Middle frontal gyrus (tissue), 1 donor: ENCODE results near the gene ZNF692.
A peak's percentile ranks its signal among the peaks of the same experiment; 100 is the strongest.
"Not testable (repeated sequence)": the region's sequence is repeated elsewhere in the genome, so short reads cannot be mapped to it uniquely, and the experiment has no call there.

ENCODE experiments used
- DNase-seq: peaks from one replicate; pipeline ENCODE4 v3.0.0-alpha.2; 2015; ENCODE audit warnings: low spot score; ENCODE audit errors: extremely low spot score

Gene ZNF692

DNA sequence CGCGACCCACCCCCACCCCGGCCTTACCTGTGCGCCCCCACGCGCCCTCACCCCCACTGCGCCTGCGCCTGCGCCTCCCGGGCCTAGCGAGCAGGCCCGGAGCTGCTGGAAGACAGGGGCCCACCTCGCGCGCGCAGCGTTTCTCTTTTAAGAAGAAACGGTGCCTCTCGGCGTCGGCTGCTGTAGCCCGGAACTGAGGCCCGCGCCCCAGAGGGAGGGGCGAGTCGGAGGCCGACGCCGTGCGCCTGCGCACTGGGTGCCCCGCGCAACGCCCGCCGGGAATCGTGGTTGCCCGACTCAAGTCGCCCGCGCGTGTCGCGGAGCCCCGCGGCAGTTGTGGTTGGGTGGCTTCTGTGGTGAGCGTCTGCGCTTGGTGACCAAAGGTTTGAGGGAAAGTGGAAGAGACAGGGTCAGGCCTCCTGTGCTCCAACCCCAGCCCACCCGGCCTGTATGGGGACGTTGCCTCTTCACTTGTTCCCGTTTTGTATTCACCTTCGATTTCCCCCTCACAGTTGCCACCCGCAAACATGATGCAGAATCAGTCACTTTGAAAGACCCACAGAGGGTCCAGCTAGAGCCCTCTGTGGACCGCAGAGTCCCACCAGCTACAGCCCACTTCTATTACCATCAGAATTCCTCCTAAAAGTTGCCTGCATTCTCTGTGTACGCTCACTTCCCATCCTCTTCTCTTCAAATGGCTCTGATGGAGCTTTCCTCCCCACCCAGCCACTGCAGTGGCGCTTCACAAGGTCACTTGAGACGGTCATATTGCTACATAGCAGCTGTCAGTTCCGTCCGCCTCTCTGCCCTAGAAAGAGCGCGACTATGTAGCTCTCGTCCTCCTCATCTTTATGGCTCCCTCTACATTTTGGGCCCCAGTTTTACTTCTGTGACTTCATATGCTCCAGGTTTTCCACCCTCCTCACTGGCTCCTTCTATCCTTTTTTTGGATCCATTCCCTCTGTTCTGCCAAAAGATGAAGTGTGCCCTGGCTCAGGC lies at the start of gene ZNF692:
ZNF692 (minus strand) TSS at position 195 of the 999 bp plus-strand sequence. CDS start 776 bp downstream, outside the sequence.
- DNase-seq: peak; percentile 94

DNA sequence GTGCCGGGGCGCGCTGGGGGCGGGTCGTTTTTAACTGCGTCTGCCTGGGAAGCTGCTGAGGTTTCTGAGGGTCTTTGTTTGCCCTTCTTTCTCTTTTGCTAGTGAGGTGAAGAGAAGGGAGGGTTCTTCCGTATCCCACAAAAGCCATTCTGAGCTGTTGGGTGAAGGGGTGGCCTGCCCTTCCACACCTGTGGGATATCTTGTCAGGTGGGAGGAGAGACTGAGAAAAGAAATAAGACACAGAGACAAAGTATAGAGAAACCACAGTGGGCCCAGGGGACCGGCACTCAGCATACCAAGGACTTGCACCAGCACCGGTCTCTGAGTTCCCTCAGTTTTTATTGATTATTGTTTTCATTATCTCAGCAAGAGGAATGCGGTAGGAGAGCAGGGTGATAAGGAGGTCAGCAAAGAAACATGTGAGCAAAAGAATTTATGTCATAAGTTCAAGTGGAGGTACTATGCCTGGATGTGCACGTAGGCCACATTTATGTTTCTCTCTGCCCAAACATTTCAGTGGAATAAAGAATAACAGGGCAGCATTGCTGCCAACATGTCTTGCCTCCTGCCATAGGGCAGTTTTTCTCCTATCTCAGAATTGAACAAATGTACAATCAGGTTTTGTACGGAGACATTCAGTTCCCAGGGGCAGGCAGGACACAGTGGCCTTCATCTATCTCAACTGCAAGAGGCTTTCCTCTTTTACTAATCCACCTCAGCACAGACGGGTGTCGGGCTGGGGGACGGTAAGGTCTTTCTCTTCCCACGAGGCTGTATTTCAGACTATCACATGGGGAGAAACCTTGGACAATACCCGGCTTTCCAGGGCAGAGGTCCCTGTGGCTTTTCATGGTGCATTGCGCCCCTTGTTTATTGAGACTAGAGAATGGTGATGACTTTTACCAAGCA lies 48.1 kb upstream of the ZNF692 start:
- no peak for DNase-seq

DNA sequence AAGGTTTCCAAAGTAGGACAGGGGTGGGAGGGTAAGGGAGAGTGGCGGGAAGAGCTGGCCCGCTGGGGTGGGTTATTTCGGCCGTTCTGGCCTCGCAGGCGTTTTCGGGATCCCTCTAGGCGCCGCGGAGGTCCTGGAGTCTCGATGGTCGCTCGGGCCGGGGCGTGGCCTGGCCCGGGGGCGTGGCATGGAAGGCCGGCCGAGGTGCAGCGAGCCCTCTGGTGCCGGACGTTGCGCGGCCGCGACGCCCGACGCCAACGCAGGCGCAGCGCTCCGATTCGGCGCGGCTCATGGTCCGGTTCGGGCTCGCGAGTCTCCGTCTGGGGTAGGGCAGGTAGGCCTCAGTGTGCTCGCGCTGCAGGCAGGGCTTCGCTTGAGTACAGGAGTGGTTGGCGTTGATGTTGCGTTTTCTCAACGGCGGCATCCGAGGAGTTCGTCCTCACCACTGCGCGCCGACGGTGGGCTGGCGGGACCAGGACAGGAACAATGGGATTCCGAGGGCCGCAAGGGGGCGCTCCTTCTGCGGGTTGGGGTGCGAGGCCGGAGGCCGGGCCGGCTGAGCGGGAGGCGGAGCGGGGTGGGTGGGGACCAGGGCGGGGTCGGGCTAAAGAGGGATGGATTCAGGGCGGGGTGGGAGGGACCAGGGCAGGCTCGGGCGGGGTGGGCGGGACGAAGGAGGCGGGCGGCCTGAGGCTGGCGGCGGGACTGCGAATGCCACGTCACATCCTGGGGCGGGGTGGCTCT lies 47.3 kb upstream of the ZNF692 start, which contains the start of gene PGBD2:
PGBD2 (plus strand) TSS at position 227 of the 744 bp plus-strand sequence. CDS start 7,628 bp downstream, outside the sequence.
- DNase-seq: peak; percentile 79

DNA sequence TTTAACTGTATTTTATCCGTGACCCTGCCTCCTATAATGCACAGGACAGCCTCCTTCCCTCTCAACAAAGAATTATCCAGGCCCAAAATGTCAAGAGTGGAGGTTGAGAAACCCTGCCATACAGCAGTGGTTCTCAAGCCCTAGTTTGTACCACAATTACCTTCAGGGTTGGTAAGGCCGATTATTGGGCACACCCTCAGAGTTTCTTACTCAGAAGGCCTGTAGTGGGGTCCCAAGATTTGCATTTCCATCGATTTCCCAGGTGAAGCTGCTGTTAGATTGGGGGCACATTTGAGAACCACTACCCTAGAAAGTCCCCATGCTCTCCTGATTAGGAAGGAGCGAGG lies 46.8 kb upstream of the ZNF692 start:
- no peak for DNase-seq

- no peak for DNase-seq
Measured at GRCh38 chr1:248904437-248905216, 45.7 kb upstream of the ZNF692 start.

DNA sequence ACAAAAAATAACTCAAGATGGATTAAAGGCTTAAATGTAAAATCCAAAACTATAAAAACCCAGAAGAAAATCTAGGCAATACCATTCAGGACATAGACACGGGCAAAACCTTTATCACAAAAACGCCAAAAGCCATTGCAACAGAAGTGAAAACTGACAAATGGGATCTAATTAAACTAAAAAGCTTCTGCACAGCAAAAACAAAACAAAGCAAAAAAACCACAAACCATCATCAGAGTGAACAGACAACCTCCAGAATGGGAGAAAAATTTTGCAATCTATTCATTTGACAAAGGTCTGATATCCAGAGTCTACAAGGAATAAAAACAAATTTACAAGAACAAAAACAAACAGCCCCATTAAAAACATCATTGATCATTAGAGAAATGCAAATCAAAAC lies 42.7 kb upstream of the ZNF692 start:
- no peak for DNase-seq

GRCh38 chr1:248900637-248901036 lies 41.8 kb upstream of the ZNF692 start:
- no peak for DNase-seq

GRCh38 chr1:248897412-248898337 lies 38.8 kb upstream of the ZNF692 start:
- DNase-seq: no peak

- DNase-seq: no peak
Measured at GRCh38 chr1:248894837-248895236, 36.0 kb upstream of the ZNF692 start.

DNA sequence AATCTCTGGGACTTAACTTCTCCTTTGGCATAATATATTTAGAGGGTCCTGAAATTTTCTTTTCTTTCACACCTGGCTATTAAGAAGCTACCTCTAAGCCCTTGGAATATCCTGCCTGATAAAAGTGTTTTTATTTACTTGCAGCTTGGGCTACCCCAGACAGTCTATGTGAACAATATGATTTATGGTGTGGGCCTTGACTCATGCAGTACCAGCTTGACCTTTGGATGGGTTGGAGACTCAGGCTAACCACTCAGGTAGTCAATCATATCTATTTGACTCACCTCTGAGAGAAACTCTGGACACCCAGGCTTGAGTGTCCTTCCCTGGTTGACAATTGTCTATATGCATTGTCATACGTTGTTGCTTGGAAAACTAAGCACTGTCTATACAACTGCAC lies 33.7 kb upstream of the ZNF692 start:
- no peak for DNase-seq

GRCh38 chr1:248891758-248892157 lies 32.9 kb upstream of the ZNF692 start:
- DNase-seq: no peak

DNA sequence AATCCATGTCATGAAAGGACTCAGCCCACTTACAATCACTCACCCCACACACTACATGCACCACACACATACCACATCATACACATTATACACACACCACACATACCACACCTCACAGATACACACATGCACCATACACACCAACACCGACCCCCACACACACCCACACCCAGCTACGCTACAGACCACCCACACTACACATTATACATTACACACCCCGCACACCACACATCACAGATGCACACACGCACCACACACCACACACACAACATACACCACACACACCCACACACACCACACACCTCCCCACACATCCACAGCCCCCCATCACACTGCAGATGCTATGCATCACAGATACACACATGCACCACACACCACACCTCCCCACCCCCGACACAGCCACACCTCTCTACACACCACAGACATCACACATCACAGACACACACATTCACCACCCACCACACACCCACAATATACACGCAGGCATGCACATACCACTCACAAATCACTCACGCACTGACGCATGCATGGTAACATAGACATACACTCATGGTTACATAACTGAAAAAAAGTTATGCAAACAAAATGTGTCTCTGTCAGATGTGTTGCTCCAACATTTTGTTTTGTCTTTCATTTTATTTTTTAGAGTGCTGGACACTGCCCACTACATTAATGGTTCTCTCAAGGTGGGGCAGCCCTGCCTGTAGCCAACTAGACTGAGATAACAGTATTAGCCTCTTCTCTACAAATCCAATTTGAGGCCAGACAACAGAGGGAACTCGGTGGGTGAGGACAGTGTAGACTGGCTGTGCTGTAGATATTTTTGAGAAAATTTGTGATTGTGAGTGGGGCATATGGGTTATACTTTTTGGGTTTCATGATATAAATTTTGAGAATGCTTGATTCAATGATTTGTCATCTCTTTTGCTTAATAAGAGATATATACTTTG lies 31.9 kb upstream of the ZNF692 start:
- DNase-seq: no peak

DNA sequence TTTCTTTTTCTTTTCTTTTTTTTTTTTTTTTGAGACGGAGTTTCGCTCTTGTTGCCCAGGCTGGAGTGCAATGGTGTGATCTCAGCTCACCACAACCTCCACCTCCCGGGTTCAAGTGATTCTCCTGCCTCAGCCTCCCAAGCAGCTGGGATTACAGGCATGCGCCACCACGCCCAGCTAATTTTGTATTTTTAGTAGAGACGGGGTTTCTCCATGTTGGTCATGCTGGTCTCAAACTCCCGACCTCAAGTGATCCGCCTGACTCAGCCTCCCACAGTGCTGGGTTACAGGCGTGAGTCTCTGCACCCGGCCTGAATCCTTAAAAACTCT lies 31.0 kb upstream of the ZNF692 start:
- DNase-seq: not testable (repeated sequence)

- DNase-seq: no peak
Measured at GRCh38 chr1:248886237-248886895, 27.5 kb upstream of the ZNF692 start.

- DNase-seq: no peak
Measured at GRCh38 chr1:248885646-248886045, 26.8 kb upstream of the ZNF692 start.

DNA sequence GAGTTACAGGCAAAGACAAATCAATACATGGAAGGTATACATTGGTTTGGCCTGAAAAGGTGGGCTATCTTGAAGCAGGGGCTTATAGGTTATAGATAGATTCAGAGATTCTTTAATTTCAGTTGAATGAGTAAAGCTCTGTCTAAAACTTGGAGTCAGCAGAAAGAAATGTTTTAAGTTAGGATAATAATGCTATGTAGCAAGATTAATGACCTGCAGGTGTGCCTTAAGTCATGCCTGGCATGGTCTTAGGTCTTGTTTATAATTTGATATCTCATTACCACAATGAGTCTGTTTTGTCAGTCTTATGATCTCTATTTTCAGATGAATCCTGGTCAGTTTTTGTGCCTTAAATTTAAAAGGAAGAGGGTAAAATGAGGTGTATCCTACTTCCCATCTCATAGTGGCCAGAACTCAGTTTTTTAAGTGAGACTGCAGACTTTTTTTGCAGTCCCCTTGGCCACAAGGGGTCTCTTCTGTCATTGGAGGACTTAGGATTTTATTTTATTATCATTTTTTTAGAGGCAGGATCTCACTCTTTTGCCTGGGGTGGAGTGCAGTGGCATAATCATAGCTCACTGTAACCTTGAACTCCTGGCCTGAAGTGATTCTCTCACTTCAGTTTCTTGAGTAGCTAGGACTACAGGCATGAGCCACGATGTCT lies 25.9 kb upstream of the ZNF692 start:
- DNase-seq: no peak

DNA sequence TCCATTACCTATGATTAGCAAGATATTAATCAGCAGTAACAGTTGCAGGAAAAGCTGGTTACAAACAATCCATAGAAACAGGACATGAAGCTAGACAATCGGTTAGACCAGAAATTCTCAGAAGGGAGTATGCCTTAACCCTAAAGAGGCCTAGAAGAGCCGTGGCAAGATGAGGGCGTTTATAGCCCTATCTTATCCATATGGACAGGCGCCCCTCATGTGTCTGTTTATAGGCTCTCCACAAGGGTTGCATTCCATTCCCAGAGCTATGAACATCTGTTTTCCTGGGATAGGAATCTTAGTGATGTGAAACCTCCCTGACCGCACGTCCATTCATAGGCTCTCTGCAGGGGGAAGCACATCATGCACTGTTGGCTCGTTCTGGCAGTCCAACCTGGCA lies 23.5 kb upstream of the ZNF692 start:
- not testable (repeated sequence) for DNase-seq
